GM18502 (cell line): ENCODE data around the gene CACNG8.
"Not testable (repeated sequence)": the region's sequence is repeated elsewhere in the genome, so short reads cannot be mapped to it uniquely, and the experiment has no call there.

ENCODE experiments used
- ATAC-seq: cut with Tn5 transposase; IDR thresholded peaks from one replicate; pipeline ENCODE4 v1.9.1; 2021; ENCODE audit warnings: mild to moderate bottlenecking; ENCODE audit not compliant: unreplicated experiment, poor library complexity

Gene CACNG8

DNA sequence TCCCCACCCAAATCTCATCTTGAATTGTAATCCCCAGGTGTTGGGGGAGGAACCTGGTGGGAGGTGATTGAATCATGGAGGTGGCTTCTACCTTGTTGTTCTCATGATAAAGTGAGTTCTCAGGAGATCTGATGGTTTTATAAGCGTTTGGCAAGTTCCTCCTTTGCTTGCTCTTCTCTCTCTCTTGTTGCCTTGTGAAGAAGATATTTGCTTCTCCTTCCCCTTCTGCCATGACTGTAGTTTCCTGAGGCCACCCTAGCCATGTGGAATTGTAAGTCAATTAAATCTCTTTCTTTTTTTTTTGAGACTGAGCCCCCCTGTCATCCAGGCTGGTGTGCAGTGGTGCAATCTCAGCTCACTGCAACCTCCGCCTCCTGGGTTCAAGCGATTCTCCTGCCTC is 66.6 kb downstream of the CACNG8 start:
- ATAC-seq = no peak

DNA sequence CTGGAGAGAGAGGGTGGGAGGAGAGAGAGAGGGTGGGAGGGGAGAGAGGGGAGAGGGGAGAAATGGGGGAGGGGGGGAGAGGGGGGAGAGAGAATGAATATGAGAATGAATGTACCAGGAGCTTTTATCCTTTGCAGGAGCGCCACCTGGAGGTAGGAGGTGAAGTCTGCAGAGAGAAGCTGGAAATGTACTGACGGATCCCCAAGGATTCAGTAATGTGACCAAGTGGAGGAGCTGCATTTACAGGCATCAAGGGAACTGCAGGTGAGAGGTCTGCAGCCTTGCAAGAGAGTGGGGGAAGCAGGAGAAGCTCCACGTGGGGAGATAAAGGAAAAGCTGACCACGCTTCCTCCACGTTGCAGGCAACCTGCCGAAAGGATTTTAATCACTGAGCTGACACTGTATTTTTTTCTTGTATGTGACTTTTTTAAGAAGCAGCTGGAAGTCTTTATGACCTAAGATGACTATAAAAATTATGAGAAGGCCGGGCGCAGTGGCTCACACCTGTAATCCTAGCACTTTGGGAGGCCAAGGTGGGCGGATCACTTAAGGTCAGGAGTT is 67.3 kb downstream of the CACNG8 start:
- ATAC-seq = no peak

DNA sequence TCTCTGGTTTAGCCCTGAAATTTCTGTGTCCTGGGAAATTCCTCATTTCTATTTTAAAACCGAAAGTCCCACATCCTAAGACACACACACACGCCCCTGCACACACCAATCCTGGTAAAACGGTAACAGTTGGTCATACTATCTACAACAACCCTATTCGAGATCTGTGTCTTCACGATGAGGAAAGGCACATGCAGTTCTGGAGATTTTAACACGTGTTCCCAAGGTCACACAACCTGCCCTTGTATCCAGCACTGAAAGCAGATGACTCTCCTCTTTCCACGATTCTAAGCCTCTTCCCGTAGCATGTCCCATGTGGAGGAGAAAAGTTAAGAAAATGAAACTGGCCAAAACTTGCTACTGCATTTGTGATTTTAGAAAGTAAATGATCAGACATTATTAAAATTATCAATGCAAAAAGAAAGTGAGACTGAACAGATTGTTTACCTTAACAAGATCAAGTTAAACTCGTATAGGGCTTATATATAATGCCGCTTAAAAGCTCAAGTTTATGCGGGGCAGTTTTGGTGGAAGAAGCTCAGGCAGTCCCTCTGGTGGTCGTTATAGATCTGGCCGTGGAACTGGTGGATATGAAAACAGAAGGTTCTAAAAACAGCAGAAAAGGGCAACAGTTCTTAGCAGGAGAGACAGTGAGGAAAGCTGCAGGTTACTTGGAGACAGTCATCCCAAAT is 68.3 kb downstream of the CACNG8 start:
- ATAC-seq = no peak

DNA sequence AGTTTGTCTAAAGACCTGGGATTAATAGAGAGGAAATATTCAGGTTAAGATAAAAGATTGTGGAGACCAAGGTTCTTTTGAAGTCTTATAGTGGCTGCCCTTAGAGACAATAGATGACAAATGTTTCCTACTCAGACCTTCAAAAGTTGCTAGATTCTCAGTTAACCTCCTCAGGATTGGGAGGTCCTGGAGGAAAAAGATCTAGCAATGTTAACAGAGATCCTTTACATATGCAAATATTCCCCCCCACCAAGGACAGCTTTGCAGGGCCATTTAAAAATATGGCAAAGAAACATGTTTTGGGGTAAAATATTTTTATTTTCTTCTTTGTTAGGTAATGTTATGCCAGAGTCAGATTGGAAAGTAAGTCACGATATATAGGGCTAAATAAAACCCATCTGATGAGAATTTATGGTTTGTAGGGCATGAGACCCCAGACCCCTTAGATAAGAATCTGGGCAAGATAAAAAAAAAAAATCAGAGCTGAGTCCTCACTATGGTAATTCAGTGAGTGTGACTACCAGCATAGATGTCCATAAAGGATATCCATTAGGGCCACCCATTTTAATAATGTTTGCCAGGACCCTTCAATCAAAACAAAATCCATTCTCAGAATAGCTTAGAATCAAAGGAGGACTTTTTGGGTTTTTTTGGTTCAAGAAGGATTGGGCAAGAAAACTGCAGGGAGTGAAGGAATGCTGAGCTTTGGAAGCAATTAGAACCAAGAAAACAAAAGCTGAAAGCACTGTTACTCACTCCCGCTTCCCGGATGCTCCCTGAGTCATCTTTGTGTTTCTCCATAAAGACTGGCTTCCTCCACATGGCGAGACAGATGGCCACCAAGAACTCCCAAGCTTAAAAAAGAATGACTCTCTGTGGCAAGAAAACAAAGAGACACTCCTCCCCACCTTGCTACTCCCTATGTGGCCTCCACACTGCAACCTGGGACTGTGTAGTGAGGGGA is 72.8 kb downstream of the CACNG8 start:
- ATAC-seq = no peak

DNA sequence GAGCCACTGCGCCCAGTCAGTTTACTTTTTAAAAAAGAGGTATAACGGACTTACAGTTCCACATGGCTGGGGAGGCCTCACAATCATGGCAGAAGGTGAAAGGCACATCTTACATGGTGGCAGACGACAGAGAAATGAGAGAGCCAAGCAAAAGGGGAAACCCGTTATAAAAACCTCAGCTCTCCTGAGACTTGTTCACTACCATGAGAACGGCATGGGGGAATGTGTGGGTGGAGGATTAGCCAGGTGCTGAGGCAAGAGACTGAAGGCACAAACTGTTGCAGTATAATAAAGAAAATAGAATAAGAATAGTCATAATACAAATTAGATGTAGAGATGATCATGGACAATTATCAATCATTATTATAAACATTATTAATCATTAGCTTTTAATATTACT is 73.8 kb downstream of the CACNG8 start:
- ATAC-seq = not testable (repeated sequence)
